ENCODE data around the gene HPF1. TPM values are rescaled to one million over a fixed set of nuclear protein-coding genes. Genes with fewer than 3 reads are reported as not detected.
"Not testable (repeated sequence)": the region's sequence is repeated elsewhere in the genome, so short reads cannot be mapped to it uniquely, and the experiment has no call there.

HPF1 gene
- 21.2 TPM for total RNA-seq

DNA sequence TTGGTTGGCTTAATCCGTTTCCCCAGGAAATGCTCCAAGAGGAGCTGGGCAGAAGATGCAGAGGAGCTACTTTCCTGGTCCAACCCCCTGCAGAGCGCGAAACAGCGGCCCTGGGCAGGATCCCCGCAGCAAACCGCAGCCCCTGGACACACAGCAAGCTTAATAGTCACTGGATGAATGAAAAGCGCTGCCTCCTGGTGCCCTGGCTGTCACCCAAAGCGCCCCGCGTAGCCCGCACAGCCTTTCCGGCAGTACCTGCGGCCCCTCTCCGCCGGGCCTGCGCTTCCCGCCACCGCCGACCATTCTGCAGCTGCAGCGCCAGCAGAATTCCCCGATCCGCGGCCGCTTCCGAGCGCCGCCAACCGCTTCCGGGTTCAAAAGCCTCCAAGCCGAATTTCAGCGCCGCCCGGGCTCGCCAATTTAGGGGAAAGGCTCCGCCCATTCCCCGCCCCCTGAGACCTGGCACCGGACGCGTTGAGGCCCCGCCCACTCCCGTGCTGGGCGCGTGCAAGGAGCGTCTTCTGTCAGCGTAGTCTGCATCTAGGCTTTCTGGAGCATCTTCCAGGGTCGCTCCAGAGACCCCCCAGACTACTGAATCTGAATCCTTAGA, at the start of gene HPF1:
Gene HPF1 (minus strand): TSS at position 370 of the 610 bp plus-strand sequence. CDS start 67 bp downstream, at position 303.
- DNase-seq, result peak; percentile 96

DNA sequence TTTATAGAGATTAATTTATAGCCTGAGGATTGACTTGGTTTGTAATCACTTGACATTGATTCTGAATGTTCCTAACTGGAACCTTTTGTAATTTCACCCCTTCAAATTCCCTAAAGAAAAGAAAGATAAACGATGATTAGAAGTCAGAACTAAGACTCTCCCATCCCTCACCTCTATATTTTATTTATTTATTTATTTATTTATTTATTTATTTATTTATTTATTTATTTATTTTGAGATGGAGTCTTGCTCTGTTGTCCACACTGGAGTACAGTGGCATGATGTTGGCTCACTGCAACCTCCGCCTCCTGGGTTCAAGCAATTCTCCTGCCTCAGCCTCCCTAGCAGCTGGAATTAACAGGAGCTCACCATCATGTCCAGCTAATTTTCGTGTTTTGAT, 49.0 kb upstream of the HPF1 start:
- DNase-seq, result not testable (repeated sequence)

DNA sequence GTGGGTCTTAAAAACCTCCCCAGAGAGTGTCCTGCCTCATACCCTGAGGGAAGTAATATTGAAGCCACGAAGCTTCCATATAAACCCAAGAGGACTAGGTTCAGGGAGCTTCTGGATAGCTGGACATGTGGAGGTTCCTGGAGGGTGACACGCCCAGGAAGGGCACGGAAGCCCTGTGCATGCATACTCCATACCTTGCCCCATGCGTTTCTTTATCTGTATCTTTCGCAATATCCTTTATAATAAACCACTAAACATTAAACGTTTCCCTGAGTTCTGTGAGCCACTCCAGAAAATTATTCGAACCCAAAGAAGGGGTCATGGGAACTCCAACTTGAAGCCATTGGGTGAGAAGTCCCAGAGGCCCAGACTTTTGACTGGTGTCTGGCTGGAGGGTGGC, 45.7 kb upstream of the HPF1 start:
- no peak for DNase-seq

DNA sequence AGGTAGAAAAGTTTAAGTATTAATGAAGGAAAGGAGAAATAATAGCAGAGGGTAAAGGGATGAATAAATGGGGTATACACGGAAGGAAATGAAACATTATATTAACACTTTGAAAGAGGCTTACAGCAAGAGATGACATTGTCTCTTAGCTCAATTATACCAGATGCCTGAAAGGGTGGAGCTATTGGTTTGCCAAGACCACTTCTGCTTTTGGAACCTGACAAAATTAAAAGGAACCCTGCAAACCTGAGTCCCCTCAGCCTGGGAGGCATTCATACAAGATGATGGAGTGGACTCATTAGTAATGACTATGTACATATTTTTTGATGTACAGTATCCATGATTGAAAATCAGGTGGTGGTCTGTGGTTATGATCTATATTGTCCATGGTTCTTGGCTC, 45.1 kb upstream of the HPF1 start:
- no peak for DNase-seq

DNA sequence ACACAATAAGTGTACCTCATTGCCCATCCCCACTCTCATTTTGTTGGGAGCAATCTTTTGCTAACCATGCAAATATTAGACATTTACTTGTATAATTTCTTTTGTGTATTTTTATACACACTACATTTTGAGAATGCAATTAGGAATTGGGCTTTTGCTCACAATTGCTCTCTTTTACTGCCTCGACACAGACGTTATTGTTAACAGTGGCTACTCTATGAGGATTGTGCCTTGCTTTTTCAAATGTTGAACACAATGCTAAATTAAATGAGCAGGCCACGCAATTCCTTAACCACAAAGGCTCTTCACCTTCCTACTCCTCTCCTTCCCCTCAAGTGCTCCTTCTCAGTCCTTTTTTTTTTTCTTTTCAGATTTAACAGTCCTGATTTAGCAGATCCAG, 42.8 kb upstream of the HPF1 start:
- no peak for DNase-seq

DNA sequence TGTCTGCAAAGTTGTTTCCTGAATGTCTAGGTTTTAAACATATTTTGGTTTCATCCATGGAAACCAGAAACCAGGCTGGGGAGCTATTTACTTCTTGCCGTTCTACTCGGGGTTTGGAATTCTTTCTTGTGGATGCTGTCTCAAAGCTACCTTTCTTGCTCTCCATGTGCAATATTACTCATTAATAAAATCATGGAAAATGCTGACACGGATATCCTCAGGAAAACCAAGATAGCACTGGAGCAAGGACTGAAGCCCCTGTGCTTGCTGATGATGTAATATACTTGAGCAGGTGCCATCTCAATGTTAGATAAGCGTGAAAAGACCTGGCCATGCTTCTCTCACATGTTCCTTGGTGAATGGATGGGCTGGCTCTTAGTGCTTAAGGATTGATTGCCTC, 41.5 kb upstream of the HPF1 start:
- no peak for DNase-seq

DNA sequence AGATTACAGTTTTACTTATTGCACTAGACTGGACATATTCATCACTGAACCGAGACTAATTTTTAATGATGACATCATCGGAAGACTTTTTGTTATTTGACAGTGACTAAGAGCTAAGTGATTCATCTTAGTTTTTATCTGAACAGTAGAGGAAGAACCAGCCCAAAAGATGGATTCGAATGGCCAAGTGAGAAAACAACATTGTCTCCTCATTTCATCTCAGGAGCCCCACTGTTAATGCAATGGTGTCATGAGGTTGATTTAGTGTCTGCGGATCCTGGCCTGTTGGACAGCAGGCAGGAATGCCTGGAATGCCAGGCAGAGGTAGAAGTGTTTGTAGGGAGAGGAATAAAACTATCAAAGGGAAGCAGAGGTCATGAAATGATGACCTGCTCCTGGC, 37.8 kb upstream of the HPF1 start:
- DNase-seq, result no peak

DNA sequence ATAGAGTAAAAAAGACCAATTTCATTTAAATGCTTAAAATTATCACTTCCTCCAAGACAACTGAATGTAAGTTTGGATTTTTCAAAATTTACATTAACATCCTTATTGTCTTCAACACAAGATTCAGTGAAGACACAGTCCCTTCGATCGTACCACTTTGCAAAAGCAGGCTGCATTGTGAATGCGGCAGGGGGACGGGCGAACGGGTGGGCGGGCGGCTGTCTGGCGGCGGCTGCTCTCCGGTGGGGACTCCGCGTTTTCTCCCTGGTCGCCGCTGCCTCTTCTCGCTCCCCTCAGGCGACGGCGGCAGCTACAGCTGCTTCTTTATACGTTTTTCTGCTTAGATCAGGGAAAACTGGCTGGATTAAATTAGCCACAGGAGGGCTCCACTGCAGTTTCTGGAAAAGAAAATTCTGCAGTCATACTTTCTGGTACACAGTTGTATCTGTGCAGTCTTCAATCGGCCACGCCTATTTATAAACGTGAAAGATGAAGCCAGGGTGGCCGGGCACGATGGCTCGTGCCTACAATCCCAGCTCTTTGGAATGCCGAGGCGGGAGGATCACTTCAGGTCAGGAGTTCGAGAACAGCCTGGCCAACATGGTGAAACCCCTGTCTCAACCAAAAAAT, 33.9 kb upstream of the HPF1 start:
- peak; percentile 82 for DNase-seq

DNA sequence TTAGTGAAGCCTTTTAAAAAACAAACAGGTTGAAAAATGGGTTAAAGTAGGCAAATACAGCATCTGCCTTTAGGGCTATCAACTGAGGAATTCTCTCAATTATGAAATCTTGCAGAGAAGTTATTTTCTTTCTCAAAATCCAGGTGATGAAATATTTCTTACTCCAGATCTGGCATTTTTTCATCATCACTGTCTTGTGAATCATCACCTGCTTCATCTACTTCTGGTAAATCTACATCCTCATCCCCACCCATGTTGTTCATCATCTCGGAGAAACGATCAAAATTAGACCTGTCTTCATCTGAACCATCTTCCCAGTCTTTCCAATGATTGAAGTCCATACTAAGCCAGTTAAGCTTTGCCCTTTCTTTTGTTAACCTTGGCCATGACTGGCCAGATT, 33.3 kb upstream of the HPF1 start:
- DNase-seq, result no peak

DNA sequence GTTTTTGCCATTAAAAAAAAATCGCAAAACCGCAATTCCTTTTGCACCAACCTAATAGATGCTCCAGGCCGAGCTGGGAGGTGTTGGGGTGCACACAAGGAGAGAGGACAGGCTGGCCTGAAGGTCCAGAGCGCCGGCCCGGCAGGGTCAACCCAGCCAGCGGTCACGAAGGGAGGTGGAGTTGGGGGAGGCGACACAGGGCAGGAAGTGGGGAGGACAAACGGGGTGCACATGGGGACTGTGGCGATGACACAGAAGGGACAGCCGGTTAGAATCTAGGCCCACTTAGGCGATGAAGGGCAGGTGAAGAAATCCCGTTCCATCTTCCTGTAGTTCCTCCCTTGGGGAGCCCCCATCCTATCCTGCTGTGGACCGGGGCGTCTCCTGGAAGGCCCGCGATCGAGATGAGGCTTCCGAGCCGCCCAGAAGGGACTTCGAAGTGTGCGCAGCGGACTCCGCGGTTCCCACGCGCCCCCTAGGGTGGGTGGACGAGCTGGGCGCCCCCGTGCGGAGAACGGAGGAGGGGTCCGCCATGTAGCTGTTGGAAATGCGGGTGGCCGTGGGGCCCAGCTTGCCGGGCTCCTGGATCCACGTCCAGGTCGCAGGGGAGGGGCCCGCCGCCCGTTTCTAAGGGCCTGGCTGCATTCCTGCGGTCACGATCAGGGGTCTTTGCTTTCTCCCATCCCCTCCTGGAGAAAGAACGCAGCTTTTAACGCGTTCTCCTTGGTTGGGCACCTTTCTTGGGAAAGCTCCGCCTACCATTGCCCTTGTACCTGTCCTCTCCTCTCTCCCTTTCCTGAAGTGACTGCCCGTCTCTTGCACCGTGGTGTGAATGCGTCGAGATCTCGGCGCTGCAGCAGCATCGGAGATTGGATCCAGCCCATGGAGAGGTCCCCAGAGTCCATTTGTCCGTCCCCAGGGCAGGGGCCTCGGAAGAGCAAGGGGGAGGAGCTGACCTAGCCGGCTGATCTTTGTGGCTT, 17.0 kb upstream of the HPF1 start:
- DNase-seq, result peak; percentile 17

DNA sequence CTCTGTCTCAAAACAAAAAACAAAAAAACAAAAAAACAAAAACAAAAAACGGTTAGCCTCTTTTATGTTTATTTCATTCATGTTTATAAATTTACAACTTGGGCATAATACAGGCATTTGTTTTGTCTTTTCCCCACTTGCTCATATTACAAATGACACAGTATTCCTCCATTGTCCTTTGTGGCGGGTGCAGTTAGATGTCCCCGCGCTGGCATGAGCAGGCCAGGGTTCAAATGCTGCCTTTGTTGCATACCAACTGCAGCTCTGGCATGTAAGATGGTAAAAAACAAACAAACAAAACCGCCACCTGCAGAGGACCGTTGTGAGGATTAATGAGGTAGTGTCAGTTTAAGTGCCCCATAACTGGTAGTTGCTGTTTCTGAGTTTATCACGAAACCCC, 16.1 kb upstream of the HPF1 start:
- no peak for DNase-seq

DNA sequence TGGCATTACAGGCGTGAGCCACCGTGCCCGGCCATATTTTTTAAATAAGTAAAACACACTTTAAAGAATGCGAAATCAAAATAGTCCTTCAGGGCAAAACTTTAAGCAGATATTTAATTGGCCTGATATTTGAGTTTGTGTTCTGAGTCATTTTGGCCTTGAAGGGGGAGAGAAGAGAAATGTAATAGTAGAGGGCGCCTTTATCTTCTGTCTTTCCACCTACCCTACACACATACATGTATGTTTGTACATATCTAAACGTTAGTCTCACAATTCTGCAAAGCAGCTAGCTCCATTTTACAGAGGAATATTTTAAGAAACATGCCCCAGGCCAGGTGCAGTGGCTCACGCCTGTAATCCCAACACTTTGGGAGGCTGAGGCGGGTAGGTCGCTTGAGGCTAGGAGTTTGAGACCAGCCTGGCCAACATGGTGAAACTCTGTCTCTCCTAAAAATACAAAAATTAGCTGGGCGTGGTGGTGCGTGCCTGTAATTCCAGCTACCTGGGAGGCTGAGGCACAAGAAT, 13.9 kb upstream of the HPF1 start:
- not testable (repeated sequence) for DNase-seq

DNA sequence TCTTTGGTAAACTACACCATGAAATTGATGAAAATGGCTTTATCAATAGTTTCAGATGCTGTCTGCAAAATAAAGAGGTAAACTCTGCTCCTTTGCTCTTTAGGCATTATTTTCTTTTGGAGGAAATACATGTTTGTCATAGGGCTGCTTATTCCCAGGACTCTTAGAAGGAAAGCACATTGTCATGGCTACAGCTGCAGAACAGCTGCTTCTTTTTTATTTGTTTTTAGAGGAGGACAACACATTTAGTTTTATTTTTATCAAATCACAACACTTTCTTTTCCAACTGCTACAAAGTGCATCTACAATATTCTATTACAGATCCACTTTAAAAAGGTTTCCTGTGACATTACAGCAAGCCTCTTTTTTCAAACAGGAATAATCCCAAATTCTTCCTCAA, 12.7 kb upstream of the HPF1 start:
- DNase-seq, result no peak

DNA sequence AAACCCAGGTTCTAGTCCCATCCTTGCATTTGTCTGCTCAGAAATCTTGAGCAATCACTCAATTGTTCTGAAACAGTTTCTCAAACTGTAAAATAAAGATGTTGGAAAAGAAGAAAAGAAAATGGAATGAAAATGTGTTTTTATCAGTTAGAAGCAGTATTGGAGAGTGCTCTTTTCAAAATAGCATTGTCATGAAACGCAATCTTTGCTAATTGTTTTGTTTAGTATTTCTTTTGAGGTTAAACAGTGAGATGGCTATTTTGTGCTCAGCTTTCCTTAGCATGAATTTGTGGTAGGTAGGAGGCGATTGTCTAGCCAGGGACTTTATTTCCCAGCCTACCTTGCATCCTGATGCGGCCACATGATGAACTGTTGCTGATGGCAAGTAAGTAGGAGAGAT, 10.6 kb upstream of the HPF1 start:
- no peak for DNase-seq

DNA sequence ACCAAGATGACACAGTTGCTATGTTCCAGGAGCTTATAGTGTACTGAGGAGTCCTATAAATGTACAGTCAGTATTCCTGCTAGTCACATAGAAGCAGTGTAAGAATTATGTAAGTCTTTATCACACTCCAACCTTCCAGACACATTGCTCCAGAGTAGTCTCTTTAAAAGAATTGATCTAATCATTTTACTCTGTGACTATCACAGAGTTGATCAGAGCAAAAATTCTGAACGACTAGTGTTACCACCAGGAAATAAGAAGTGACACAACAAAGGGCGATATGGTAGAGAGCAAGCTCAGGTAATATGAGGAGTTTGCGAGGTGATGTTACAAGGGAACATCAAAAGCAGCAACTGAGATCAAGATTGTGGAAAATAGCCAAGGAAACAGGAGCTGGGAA, 9.0 kb upstream of the HPF1 start:
- no peak for DNase-seq

DNA sequence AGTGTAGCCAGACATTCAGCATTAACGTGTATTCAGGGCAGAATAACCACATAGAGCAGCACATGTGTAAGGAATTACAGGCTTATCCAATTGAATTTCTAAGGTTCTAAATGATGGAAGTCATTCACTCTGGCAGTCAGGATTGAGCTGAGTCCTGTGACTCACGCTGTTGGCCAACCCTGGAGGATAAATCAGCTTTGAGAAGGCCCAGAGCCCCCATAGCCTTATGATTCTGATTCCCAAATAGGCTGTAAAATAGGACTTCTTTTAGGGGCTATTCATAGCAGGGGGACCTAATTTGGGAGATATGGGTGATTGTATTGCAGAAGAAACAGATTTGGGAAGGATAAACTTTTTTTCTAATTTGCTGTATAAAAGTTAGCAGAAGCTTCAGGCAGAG, 8.1 kb upstream of the HPF1 start:
- no peak for DNase-seq

DNA sequence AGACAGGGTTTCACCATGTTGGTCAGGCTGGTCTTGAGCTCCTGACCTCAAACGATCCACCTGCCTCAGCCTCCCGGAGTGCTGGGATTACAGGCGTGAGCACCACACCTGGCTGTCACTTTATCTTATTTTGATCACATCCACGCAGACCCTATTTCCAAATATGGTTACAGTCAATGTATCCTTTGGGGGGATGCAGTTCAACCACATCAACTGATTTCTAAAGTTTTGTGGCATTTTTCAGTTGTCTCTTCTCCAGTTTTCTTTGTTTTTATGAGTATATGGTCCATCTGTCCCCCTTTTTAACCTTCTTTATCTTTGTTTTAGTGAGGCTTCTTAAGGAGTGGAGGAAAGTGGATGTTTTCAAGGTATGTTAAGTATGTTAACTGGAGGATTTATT, 4.1 kb upstream of the HPF1 start:
- no peak for DNase-seq

DNA sequence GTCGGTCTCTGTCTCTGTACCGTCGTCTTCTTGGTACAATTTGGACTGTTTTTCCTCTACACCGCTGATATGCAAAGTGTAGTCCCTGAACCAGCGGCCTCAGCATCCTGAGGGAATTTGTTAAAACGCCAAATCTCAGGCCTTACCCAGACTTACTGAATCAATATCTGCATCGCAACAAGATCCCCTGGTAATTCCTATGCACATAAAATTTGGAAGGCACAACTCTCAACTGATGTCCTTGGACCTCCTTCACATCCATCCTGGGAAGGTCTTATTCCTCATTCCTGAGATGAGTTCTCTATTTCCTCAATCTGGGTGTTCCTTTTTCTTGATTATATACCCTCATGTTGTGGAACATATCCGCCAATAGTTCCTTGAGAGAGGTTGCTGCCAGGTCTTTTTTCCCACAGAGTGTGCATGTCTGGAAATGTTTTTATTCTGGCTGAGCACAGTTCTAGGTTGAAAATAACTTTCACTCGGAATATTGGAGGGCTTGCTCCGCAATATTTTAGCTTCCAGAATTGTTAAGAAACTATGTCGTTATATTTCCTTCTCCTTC, 738 bp upstream of the HPF1 start:
- peak; percentile 15 for DNase-seq

DNA sequence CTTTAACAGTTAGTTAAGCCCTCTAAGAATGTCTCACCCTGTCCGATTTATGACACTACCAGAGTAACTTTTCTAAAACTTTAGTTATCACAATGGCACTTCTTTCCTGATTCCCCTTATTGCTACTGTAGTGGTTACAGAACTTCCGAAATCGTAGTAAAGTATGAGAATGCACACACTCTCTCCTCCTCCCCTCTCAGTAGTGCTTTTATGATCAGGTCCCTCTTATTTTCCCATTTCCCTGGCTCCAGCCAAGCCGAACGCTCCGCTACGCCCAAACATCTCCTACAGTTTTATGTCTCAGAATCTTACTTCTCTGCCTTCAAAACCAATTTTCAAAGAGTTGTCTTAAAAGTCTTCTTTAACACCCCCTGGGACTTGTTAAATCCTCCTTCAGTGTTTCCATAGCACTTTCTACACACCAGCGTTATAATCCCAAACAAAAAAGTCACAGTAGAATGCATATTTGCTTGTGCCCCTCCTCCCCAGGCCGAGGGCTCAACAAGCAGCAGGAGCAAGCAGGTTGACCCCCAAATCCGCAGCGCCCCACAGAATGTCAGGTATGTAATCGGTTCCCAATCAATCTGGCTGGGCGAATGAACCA, 671 bp downstream of the HPF1 start:
- peak; percentile 8 for DNase-seq

DNA sequence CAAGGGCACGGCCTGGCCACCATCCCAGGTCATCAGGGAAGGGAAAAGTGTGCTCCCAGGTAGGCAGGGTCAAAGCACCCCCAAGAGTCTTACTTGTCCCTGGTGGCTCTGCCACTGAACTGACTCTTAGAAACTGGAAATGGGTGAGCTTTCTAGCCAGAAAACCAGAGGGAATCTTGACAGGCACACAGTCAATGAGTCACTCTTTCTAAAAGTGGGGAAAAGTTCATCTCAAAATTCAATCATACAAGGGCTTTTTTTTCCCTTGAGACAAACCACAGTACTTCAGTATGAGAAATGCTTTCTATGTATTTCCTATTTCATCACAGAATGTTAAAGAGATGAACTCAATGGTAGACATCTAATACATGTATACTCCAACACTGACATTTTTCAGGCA, 12.5 kb downstream of the HPF1 start:
- no peak for DNase-seq

DNA sequence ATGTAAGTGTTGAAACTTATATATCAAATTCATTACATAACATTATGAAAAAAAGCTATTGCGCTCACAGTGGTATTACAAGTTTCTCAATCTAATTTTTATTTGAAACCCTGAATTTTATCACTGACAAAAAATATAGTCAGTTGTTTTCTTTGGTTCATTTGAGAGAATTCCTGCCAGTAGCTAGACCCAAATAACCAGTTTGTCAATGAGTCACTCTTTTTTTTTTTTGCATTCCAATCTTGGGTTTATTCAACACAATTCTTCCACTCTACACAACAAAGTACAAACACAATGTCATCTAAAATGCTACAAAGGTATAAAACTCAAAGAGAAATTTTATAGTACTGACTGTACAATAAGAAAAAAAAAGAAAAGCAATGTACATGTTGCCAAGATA, 13.1 kb downstream of the HPF1 start:
- DNase-seq, result no peak

DNA sequence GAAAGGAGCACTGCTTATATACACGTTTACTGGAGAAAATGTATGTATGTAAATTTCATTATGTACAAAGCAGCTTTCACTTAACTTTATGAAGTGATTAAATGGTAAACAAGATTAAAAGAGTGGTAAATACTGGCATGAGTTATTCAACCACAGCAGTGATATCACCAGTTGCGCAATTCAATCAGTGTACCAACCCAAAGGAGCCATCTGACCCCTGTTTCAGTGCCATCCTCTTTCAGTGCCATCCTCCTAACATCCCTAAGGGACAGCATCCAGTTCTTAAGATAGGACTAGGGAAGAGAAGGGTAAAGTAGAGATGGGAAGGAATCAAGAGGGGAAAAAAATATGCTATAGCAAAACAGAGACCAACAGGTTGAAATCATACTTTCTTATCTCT, 16.2 kb downstream of the HPF1 start:
- DNase-seq, result no peak

Measured in tongue (tissue), 2 donors.